GM19372 (cell line): ENCODE data around the gene LCOR.
A peak's percentile ranks its signal among the peaks of the same experiment; 100 is the strongest.

Experiments
- ATAC-seq: cut with Tn5 transposase; IDR thresholded peaks from one replicate; pipeline ENCODE4 v1.9.1; 2021; ENCODE audit warnings: mild to moderate bottlenecking, low read depth, moderate library complexity; ENCODE audit not compliant: unreplicated experiment

Gene LCOR

GRCh38 chr10:97003804-97004201 is 171.7 kb downstream of the LCOR start:
- no peak for ATAC-seq

DNA sequence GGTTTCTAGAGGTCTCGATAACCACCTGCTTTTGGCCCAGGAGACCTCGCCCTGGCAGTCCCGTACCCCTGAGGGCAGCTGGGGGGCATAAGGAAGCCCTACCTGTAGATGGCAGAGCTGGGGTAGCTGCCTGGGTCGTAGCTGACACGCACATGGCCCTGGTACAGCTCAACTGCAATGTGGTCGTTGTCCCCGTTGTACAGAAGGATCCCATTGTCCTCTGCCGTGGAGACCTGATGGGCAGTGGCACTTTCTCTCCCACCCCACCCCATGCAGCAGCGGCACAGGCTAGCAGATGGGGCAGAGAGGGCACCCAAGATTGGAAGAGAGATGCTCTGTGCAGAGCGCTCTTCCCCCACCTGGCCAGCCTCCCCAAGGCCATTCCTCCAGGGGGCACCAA is 172.5 kb downstream of the LCOR start:
- no peak for ATAC-seq

DNA sequence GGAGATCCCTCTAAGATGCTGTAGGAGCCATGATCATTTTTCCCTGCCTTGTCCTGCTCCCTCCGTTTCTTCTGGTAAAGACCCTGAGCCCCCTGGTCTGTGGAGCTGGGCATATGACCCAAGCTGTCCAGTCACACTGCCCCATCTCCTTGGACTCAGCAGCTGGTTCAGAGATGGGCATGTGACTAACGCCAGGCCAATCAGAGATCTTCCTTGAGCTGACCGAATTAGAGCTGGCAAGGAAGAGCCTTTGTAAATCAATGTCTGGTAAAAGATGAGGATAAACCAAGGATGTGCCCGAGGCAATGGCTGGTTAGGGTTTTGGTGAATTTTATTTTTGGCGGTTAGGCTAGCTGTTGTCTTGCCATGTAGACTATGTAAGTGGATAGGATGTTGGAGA is 173.3 kb downstream of the LCOR start:
- ATAC-seq = no peak

DNA sequence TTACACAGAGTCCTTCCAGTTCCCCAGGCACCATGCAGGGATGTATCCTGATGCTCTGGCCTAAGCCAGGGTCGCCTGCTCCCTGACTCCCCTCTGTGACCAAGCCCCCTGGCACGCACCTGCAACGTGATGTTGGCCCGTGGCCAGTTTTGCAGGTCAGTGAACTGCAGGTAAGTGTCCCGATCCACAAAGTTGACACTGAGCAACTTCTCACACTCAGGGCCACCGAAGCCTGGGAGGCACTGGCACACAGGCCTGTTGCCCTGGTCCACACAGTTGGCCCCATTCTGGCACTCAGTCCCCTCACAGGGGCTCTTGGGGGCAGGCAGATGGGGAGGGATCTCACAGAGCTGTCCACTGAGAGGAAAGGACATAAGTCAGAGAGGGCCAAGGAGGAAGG is 174.3 kb downstream of the LCOR start:
- ATAC-seq = no peak

GRCh38 chr10:97007417-97007816 is 175.3 kb downstream of the LCOR start:
- ATAC-seq = no peak

- no peak for ATAC-seq
Measured at GRCh38 chr10:97010695-97011206, 178.7 kb downstream of the LCOR start.

GRCh38 chr10:97011397-97011796 is 179.3 kb downstream of the LCOR start:
- no peak for ATAC-seq

GRCh38 chr10:97012470-97012869 is 180.4 kb downstream of the LCOR start:
- no peak for ATAC-seq

- no peak for ATAC-seq
Measured at GRCh38 chr10:97013568-97013967, 181.5 kb downstream of the LCOR start.

DNA sequence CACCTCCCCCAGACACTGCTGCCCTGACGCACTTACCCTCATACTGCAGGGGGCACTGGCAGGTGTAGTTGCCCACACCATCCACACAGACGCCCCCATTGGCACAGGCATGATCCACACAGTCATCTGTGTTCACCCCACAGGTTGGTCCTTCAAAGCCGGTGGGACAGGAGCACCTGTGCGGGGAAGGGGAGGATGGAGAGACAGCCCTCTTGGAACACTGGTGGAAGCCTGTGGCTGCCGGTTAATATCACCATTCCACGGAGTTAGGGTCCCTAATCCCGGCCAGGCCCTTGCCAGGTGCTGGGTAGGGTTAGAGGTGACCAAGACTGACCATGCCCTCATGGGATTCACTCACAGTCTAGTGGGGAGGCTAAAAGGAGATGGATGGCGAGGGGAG is 181.9 kb downstream of the LCOR start:
- no peak for ATAC-seq

DNA sequence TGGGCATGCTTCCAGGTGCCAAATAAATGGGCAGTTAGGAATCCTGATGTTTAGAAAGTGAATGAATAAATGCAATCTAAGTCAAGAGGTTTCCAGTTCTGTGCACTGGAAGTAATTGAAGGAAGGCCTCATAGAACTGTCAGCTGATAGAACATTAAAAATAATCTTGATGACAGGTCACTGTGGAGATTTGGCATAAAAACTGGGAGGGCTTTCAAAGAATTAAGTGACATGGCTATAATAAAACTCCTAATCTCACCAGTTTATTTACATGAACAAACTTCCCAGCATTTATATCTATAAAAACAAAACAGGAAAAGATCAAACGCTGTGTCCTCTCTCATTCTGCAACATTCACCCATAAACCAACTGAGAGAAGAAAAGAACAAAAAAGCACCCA is 183.1 kb downstream of the LCOR start:
- no peak for ATAC-seq

- ATAC-seq = peak; percentile 79
Measured at GRCh38 chr10:97016728-97017473, 184.8 kb downstream of the LCOR start.

DNA sequence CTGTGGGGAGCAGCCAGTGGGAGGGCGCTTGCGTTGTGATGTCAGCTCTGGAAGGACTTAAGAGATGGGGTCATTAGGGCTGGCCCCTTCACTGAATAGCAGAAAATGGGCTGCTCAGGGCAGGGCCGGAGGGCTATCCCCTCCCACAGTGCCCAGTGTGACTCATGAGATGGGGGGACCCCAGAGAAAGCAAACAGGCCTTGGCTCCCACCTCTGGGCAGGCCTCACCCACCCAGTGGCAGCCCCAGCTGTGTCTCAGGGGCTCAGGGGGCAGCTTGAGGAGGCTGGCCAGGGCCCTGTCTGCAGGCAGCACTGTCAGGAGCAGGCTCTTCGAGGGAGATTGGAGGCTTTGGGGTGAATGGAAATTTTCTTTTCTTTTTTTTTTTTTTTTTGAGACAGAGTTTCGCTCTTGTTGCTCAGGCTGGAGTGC is 185.4 kb downstream of the LCOR start:
- no peak for ATAC-seq

DNA sequence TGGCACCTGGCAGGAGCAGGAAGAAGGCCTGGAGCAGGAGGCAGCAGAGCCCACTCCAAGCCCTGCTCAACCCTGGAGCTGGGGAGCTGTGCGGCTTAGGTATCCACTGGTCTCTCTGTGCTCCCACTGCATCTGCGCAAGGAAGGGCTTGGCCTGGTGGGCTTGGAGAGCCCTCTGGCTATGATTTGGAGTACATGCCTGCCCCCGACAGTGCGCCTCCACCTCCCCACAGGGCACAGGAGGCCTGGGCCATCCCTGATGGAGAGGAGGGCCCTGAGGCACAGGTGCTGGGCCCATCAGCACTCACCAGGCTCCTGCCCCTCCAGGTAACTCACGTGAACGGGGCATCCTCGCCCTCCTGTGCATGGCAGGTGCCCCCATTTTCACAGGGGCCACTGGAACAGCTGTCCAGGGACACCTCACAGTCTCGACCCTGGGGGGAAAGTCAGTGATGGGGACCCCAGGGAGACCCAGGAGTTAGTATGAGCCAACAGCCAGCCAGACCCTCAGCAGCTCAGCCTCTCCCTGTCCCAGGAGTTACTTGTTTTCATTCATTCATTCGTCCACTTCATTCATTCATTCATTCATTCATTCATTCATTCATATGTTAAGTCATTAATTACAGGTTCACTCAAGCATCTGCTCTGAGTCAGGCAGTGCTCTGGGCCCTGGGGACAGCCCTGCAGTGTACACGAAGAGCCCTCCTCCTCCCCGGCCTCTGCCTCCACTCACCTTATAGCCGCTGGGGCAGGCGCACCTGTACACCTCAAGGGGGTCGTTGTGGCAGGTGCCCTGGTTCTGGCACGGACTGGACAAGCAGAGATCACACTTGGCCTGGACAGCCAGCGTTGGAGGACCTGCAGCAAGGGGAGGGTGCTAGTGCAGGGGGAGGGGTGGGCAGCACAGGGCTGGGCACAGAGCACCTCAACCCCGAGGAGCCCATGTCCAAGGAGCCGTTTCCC is 186.4 kb downstream of the LCOR start:
- no peak for ATAC-seq

DNA sequence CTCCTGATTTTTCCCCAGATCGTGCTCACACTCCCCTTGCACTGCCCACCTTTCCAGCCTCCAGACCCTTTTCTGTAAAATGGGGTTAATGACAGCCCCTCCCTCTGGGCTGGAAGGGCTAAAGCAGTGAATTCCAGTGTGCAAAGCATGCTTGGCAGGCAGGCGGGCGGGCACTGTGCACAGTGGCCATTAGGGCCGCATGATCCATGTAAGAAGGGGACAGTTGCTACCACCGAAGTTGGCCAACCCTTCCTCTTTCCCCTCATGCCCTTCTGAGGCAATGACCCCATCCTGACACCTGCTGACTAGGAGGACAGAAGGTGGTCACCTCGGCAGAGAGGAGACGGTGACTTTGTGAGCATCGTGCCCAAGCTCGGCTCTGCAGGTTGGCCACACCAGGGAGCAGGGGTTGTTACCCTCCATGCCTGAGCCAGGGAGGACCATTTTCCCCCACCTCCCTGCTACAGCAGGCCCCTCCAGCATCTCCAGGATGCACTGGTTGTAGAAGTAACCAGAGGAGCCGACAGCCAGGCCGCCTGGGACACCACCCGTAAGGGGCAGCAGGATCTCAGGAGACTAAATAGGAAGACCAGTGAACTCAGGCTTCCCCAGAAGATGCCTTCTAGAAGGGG is 187.2 kb downstream of the LCOR start:
- ATAC-seq = no peak

GRCh38 chr10:97020452-97021400 is 188.6 kb downstream of the LCOR start:
- no peak for ATAC-seq

DNA sequence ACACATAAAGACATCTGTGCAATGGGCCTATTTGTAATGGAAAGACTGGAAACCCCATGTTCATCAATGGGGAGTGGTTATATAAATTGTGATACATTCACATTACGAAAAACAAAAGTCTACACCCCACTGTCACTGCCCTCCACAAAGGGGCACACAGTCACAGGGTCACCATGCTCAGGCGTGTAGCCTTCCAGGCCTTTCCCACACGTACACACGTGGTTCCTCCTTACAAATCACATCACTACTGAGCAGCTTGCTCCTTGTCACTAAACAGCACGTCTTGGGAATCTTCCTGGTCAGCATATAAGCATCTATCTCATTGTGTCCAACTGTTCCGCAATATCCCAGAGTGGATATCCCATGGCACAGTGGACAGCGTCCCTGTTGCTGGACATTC is 190.5 kb downstream of the LCOR start:
- ATAC-seq = no peak

- ATAC-seq = no peak
Measured at GRCh38 chr10:97023401-97024167, 191.5 kb downstream of the LCOR start.
